Stimulated activated CD4-positive, alpha-beta T cell treated with anti-CD3 and anti-CD28 coated beads, Interleukin-15, amount 100 ng/mL, for 48 hours (primary cell): ENCODE data around the gene PPM1E.
"Not testable (repeated sequence)": the region's sequence is repeated elsewhere in the genome, so short reads cannot be mapped to it uniquely, and the experiment has no call there.

Experiments
- DNase-seq, 2 donors: peaks; one replicate each; pipeline ENCODE4 v3.0.0-alpha.2; 2020; ENCODE audit warnings: low read depth in 2 of 2

The PPM1E gene

DNA sequence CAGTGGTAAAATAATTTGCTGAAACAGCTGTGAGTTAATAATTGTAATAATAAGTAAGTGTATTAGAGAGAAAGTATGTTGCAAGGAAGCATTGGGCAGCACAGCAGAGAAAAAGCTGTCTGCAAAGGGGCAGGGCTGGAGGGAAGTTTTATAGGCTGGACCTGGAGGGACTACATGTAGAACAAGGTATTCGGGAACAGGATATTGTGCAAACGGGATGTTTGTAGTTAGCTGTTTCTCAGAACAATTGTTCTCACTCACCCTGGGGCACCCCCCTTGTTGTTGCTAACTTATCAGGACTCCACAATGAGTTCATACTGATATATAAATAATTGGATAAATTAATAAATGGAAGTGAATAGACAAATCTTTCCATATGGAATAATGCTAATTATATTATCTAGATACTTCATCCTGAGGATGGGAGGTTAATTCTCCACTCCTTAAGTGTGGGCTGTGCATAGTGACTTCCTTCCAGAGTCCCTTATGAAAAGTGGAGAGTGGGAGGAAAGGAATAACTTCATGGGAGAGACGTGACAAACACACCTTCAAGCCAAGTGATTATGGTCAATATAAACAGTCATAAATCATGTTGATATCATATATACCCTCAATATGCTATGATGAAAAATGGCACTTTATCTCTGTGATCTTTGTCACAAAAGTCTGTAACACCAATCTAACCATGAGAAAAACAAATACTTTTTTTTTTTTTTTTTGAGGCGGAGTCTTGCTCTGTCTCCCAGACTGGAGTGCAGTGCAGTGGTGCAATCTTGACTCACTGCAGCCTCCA, 85.4 kb downstream of the PPM1E start:
- DNase-seq = no peak

DNA sequence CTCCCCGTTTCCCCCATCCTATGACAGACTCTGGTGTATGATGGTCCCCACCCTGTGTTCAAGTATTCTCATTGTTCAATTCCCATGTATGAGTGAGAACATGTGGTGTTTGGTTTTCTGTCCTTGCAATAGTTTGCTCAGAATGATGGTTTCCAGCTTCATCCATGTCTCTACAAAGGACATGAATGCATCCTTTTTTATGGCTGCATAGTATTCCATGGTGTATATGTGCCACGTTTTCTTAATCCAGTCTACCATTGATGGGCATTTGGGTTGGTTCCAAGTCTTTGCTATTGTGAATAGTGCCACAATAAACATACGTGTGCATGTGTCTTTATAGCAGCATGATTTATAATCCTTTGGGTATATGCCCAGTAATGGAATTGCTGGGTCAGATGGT, 90.8 kb downstream of the PPM1E start:
- DNase-seq = not testable (repeated sequence)

DNA sequence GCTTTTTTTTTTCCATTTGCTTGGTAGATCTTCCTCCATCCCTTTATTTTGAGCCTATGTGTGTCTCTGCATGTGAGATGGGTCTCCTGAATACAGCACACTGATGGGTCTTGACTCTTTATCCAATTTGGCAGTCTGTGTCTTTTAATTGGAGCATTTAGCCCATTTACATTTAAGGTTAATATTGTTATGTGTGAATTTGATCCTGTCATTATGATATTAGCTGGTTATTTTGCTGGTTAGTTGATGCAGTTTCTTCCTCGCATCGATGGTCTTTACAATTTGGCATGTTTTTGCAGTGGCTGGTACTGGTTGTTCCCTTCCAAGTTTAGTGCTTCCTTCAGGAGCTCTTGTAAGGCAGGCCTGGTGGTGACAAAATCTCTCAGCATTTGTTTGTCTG, 94.5 kb downstream of the PPM1E start:
- DNase-seq = not testable (repeated sequence)

DNA sequence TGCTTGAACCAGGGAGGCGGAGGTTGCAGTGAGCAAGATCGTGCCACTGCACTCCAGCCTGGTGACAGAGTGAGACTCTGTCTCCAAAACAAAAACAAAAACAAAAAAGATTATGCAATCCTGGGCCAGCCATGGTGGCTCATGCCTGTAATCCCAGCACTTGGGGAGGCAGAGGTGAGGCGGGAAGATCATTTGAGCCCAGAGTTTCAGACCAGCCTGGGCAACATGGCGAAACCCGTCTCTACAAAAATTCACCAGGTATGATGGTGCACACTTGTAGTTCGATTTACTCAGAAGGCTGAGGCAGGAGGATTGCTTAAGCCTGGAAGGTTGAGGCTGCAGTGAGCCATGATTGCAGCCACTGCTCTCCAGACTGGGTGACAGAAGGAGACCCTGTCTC, 109.6 kb downstream of the PPM1E start:
- DNase-seq = no peak

- no peak for DNase-seq
These were observed 115.1 kb downstream of the PPM1E start for GRCh38 chr17:58870747-58871146.

DNA sequence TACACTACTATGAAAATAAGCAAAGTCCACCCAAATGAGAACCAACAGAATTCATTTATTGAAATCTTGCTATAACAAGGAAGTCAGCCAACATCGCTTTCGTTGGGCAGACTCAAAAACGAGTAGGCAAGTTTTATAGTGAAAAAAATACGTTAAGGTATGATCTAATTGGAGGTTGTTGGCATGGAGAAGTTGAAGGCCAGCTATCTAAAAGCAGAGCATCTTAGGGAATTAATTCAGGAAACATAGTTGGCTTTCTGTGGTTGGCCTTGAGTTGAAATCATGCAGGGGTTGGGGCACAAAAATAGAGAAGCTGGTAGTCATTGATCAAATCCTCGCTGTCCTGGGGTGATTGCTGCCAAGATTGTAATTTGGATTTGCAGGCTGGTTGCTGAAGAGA, 118.3 kb downstream of the PPM1E start:
- DNase-seq = no peak

DNA sequence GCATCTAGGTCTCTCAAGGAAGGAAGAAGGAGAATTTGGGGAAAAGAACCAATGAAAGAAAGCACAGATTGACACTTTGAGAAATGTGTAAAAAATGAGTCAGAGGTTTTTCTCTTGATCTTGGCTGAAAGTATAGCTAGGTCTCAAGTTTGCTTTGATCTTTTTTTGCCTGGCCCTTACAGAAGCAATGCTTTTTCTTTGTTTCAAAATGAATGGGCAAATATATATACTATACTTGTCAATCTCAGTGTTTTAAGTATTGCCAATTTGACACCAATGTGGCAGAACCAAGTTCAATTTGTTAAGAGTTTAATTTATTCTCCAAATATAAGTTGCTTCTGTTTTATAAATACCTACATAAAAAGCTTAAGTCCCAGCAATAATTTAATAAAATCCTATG, 119.6 kb downstream of the PPM1E start:
- DNase-seq = no peak

- DNase-seq = no peak
These were observed 128.5 kb downstream of the PPM1E start for GRCh38 chr17:58884161-58884560.

DNA sequence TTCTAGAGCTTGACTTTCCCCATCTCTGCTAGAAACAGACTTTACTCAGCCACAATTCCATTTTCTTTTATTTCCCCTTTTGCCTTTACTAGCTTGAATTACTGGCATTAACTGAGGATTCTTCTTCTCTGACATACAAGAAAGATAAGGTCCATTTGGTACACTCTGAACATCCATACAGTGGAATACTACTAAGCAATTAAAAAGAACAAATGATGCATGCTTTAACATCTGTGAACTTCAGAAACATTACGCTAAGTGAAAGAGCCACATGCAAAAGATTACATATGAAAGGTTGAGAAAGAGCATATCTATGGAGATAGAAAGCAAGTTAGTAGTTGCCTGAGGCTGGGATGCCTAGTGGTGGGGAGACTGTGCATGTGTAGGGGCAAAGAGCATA, 130.9 kb downstream of the PPM1E start:
- no peak for DNase-seq

GRCh38 chr17:58889928-58890327, 134.3 kb downstream of the PPM1E start:
- DNase-seq = no peak

GRCh38 chr17:58899191-58899590, 143.5 kb downstream of the PPM1E start:
- DNase-seq = no peak

DNA sequence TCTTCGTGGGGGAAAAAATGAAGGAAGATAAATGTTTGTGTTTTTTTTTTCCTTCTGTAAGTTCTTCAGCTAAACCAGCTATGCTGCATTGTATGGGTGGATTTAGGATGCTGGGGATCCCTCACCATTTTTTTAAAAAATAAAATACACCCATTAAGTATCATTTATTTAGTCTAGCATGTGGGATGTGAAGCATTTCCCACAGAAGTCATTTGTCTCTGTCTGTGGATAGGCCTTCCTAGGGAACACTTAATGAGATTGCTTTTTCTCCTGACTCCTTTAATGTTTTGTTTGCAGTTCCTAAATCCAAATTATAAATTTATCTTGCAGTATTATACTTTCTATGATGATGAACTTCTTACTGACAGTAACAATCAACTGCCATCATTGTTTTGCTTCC, 146.7 kb downstream of the PPM1E start:
- no peak for DNase-seq

- no peak for DNase-seq
These were observed 156.2 kb downstream of the PPM1E start for GRCh38 chr17:58911741-58912343.

DNA sequence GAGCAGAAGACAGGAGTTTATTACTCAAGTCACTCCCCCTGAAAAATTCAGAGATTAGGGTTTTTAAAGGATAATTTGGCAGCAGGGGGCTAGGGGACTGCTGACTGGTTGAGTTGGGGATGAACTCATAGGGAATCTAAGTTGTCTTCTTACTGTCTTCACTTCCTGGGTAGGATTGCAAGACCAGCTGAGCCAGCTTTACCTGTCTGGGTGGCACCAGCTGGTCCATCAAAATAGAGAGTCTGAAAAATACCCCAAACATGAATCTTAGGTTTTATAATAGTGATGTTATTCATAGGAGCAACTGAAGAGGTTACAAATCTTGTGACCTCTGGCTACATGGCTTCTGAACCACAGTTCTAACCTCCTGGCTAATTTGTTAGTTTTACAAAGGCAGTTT, 157.9 kb downstream of the PPM1E start:
- DNase-seq = no peak

GRCh38 chr17:58913971-58914769, 158.5 kb downstream of the PPM1E start:
- no peak for DNase-seq

DNA sequence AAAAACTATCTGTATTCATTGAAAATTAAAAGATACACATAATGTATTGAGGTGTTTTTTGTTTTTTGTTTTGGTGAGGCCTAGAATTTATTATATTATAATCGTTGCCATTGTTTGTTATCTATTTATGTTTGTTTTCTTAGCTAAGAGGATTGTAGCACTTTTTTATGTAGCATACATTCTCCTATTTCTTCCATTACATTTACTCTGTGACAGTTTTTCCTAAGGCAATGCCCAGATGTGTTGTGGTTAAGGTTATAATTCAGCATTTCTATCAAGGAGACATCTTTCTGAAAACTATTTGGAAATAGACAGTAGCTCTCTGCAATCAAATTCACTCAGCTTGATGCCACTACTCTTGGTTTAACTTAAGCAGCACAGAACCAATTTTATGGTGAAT, 161.6 kb downstream of the PPM1E start:
- no peak for DNase-seq

- DNase-seq = no peak
These were observed 162.4 kb downstream of the PPM1E start for GRCh38 chr17:58918072-58918471.

- DNase-seq = no peak
These were observed 163.2 kb downstream of the PPM1E start for GRCh38 chr17:58918884-58919283.

- DNase-seq = no peak
These were observed 165.1 kb downstream of the PPM1E start for GRCh38 chr17:58920773-58921172.

DNA sequence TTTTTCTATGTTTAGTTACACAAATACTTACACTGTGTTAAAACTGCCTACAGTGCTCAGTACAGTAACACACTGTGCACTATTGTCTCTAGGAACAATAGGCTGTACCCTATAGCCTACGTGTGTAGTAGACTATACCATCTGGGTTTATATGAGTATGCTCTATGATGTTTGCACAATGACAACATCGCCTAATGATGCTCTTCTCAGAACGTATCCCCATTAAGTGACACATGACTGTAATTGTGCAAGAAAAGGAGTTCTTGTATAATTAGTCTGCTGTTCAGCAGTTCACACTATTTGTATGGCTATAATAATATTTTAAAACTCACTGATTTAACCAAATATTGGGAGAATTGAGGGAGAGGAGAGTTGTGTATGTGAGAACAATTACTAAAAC, 177.3 kb downstream of the PPM1E start:
- DNase-seq = no peak

GRCh38 chr17:58936295-58936694, 180.6 kb downstream of the PPM1E start:
- DNase-seq = no peak

GRCh38 chr17:58944166-58944565, 188.5 kb downstream of the PPM1E start:
- DNase-seq = no peak

DNA sequence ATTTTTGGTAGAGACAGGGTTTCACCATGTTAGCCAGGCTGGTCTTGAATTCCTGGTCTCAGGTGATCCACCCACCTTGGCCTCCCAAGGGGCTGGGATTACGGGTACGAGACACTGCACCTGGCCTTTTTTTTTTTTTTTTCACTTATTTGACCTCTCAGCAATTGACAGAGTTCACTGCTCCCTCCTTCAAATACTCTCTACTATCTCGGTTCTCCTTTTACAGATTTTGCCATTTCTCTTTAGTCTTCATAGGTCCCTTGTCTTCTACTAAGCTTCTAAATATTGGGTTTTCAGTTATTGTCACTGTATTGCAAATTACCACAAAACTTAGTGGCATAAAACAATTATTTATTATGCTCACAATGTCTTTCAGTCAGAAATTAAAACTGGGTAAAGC, 191.8 kb downstream of the PPM1E start:
- DNase-seq = no peak
